HEK293 (cell line): ENCODE measurements around the gene RAP1GAP.

Source experiments
- CTCF ChIA-PET: fragments of 350-600 bp; formaldehyde crosslinking; extraction: SDS; loops from one replicate; lab custom pipeline; 2021; ENCODE audit warnings: antibody characterized with exemption; lab: Yijun Ruan, JAX
- POLR2A ChIA-PET: fragments of 300-600 bp; formaldehyde crosslinking; extraction: SDS; loops from one replicate; lab custom pipeline; 2020; ENCODE audit warnings: antibody characterized with exemption, inconsistent platforms; lab: Yijun Ruan, JAX
- H3K27ac ChIP-seq: fragments of 200-500 bp; sonication (Bioruptor generic); 2 replicates; pipeline ENCODE4 v1.5.1; 2014; ENCODE audit warnings: low read depth, low read length, control low read depth, inconsistent platforms; ENCODE audit errors: extremely low read depth
- H3K36me3 ChIP-seq, 2 experiments: fragments of 200-500 bp in 1 of 2; sonication (Bioruptor generic) in 1 of 2; 1 replicate in 1 of 2; 2 replicates in 1 of 2; pipeline ENCODE4 v1.5.1; 2014 to 2017; ENCODE audit warnings: inconsistent platforms in 2 of 2, low read length in 2 of 2; ENCODE audit not compliant: control insufficient read depth in 2 of 2, insufficient read depth in 1 of 2
- H3K4me1 ChIP-seq: fragments of 200-500 bp; sonication (Bioruptor generic); 2 replicates; pipeline ENCODE4 v1.5.1; 2014; ENCODE audit warnings: mild to moderate bottlenecking, low read length, inconsistent platforms; ENCODE audit not compliant: control insufficient read depth, insufficient read depth
- H3K4me3 ChIP-seq: 2 replicates; pipeline ENCODE4 v1.5.1; 2011; ENCODE audit warnings: low read depth, mild to moderate bottlenecking, control low read depth, low read length, moderate library complexity
- H3K9me3 ChIP-seq: fragments of 200-500 bp; sonication (Bioruptor generic); 2 replicates; pipeline ENCODE4 v1.5.1; 2014; ENCODE audit warnings: low read depth, low read length, inconsistent platforms; ENCODE audit not compliant: control insufficient read depth, insufficient read depth
- BCL11B ChIP-seq: fragments of 450-650 bp; formaldehyde crosslinking; IDR thresholded peaks from 2 replicates; pipeline ENCODE4 v1.5.1; 2016; ENCODE audit warnings: low read depth, missing biosample characterization, missing genetic modification characterization
- GFI1B ChIP-seq: fragments of 450-650 bp; formaldehyde crosslinking; IDR thresholded peaks from 2 replicates; pipeline ENCODE4 v1.5.1; 2016; ENCODE audit warnings: missing biosample characterization, missing genetic modification characterization
- KLF1 ChIP-seq: fragments of 450-650 bp; formaldehyde crosslinking; IDR thresholded peaks from 2 replicates; pipeline ENCODE4 v1.5.1; 2016; ENCODE audit warnings: missing biosample characterization, missing genetic modification characterization
- SP2 ChIP-seq: fragments of 450-650 bp; formaldehyde crosslinking; IDR thresholded peaks from 2 replicates; pipeline ENCODE4 v1.5.1; 2016; ENCODE audit warnings: missing biosample characterization, missing genetic modification characterization
- WT1 ChIP-seq: fragments of 450-650 bp; formaldehyde crosslinking; IDR thresholded peaks from 2 replicates; pipeline ENCODE4 v1.5.1; 2016; ENCODE audit warnings: missing biosample characterization, missing genetic modification characterization
- YY1 ChIP-seq: fragments of 450-650 bp; formaldehyde crosslinking; IDR thresholded peaks from 2 replicates; pipeline ENCODE4 v1.5.1; 2018; ENCODE audit warnings: missing biosample characterization, missing genetic modification characterization
- YY2 ChIP-seq: fragments of 450-650 bp; formaldehyde crosslinking; IDR thresholded peaks from 2 replicates; pipeline ENCODE4 v1.5.1; 2016; ENCODE audit warnings: missing biosample characterization, missing genetic modification characterization
- ZEB2 ChIP-seq: fragments of 450-650 bp; formaldehyde crosslinking; IDR thresholded peaks from 2 replicates; pipeline ENCODE4 v1.5.1; 2016; ENCODE audit warnings: missing biosample characterization, missing genetic modification characterization
- ZFP37 ChIP-seq: fragments of 450-650 bp; formaldehyde crosslinking; IDR thresholded peaks from 2 replicates; pipeline ENCODE4 v1.5.1; 2016; ENCODE audit warnings: missing biosample characterization, missing genetic modification characterization
- ZNF280D ChIP-seq: fragments of 450-650 bp; formaldehyde crosslinking; IDR thresholded peaks from 2 replicates; pipeline ENCODE4 v1.5.1; 2016; ENCODE audit warnings: missing biosample characterization, missing genetic modification characterization
- ZNF398 ChIP-seq: fragments of 450-650 bp; formaldehyde crosslinking; IDR thresholded peaks from 2 replicates; pipeline ENCODE4 v1.5.1; 2017; ENCODE audit warnings: missing biosample characterization, missing genetic modification characterization
- ZNF426 ChIP-seq: fragments of 450-650 bp; formaldehyde crosslinking; IDR thresholded peaks from 2 replicates; pipeline ENCODE4 v1.5.1; 2017; ENCODE audit warnings: missing biosample characterization, missing genetic modification characterization, mild to moderate bottlenecking, inconsistent platforms, moderate library complexity
- ZNF488 ChIP-seq: fragments of 450-650 bp; formaldehyde crosslinking; IDR thresholded peaks from 2 replicates; pipeline ENCODE4 v1.5.1; 2016; ENCODE audit warnings: missing biosample characterization, missing genetic modification characterization
- ZNF510 ChIP-seq: fragments of 450-650 bp; formaldehyde crosslinking; IDR thresholded peaks from 2 replicates; pipeline ENCODE4 v1.5.1; 2018; ENCODE audit warnings: mild to moderate bottlenecking, missing genetic modification characterization, missing biosample characterization; ENCODE audit not compliant: insufficient replicate concordance
- ZNF544 ChIP-seq: fragments of 450-650 bp; formaldehyde crosslinking; IDR thresholded peaks from 2 replicates; pipeline ENCODE4 v1.5.0; 2017; ENCODE audit warnings: missing biosample characterization, missing genetic modification characterization
- ZNF837 ChIP-seq: fragments of 450-650 bp; formaldehyde crosslinking; IDR thresholded peaks from 2 replicates; pipeline ENCODE4 v1.5.1; 2016; ENCODE audit warnings: missing biosample characterization, missing genetic modification characterization
- TF ChIP-seq, protein P1 (sequence below): fragments of 450-650 bp; formaldehyde crosslinking; IDR thresholded peaks from 2 replicates; pipeline ENCODE4 v1.5.1; 2016; ENCODE audit warnings: missing biosample characterization, missing genetic modification characterization
- TF ChIP-seq, protein P2 (sequence below): fragments of 450-650 bp; IDR thresholded peaks from 2 replicates; pipeline ENCODE4 v1.5.1; 2018; ENCODE audit warnings: missing biosample characterization, mild to moderate bottlenecking, missing genetic modification characterization
- TF ChIP-seq, protein P3 (sequence below): fragments of 450-650 bp; formaldehyde crosslinking; IDR thresholded peaks from 2 replicates; pipeline ENCODE4 v1.5.1; 2016; ENCODE audit warnings: missing biosample characterization, missing genetic modification characterization
- TF ChIP-seq, protein P4 (sequence below): fragments of 450-650 bp; IDR thresholded peaks from 2 replicates; pipeline ENCODE4 v1.5.1; 2018; ENCODE audit warnings: missing biosample characterization, missing genetic modification characterization

Gene RAP1GAP

DNA sequence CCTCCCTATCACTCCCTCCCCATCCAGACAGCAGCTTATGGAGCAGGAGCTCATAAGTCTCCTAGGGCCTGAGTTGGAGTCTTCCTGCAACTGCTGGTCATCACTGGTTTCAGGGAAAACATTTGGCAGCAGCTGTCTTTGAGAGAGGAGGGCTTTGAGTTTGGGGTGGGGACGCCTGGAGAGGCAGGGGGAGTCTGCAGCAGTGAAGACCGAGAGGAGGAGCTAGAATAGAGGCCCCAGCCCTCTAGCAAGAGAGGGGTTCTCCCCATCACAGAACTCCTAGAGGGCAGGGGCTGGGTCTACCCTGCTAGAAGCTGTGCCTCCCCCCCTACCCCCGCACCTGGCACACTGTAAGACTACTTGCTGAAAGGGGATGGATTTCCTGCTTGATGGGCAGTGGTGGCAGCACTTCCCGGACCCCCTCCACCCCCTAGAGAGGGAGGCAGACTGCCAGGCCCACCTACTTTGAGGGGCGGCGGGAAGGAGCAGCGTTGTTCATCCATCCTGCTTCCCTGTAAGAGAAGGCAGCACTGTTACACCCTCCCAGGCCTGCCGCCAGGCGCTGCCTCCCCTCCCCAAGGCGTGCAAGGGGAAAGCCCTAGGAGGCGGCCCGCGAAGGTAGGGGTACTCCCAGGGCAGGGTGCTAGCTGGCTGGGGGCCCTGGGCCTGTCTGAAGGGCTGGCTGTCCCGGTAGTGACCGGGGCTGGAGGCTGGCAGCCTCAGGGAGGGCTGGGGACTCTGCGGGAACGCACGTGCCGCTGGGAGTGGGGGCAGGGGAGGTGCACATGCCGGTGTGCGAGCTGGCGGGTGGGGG, 50.4 kb downstream of the RAP1GAP start:
- H3K4me3 ChIP-seq, result no peak overlapping the region
- no peak overlapping the region for H3K27ac ChIP-seq
- CTCF ChIA-PET, result no interaction called here
- peaks cover 4% of the 10 kb centered on the region; the same call in 1 of the 2 replicates for H3K4me1 ChIP-seq
- TF ChIP-seq, protein P1, sequence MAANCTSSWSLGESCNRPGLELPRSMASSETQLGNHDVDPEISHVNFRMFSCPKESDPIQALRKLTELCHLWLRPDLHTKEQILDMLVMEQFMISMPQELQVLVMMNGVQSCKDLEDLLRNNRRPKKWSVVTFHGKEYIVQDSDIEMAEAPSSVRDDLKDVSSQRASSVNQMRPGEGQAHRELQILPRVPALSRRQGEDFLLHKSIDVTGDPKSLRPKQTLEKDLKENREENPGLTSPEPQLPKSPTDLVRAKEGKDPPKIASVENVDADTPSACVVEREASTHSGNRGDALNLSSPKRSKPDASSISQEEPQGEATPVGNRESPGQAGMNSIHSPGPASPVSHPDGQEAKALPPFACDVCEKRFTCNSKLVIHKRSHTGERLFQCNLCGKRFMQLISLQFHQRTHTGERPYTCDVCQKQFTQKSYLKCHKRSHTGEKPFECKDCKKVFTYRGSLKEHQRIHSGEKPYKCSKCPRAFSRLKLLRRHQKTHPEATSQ (tag by site-specific recombination), result no peak
- TF ChIP-seq ZNF426 (tag by site-specific recombination) (no peak), ZEB2 (tag by site-specific recombination) (no peak), ZNF488 (tag by site-specific recombination) (no peak), KLF1 (tag by site-specific recombination) (peak; percentile 76), ZNF837 (tag by site-specific recombination) (no peak), WT1 (peak; percentile 54; the same call in 1 of the 2 replicates), ZNF280D (tag by site-specific recombination) (no peak), ZNF398 (tag by site-specific recombination) (peak; percentile 58; the same call in 1 of the 2 replicates), YY1 (no peak), YY2 (no peak), GFI1B (tag by site-specific recombination) (no peak), ZNF510 (tag by site-specific recombination) (no peak), ZNF544 (tag by site-specific recombination) (no peak), BCL11B (tag by site-specific recombination) (no peak), SP2 (tag by site-specific recombination) (peak; percentile 31), ZFP37 (tag by site-specific recombination) (no peak)
- TF ChIP-seq, protein P2, sequence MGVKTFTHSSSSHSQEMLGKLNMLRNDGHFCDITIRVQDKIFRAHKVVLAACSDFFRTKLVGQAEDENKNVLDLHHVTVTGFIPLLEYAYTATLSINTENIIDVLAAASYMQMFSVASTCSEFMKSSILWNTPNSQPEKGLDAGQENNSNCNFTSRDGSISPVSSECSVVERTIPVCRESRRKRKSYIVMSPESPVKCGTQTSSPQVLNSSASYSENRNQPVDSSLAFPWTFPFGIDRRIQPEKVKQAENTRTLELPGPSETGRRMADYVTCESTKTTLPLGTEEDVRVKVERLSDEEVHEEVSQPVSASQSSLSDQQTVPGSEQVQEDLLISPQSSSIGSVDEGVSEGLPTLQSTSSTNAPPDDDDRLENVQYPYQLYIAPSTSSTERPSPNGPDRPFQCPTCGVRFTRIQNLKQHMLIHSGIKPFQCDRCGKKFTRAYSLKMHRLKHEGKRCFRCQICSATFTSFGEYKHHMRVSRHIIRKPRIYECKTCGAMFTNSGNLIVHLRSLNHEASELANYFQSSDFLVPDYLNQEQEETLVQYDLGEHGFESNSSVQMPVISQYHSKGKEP (tag by site-specific recombination), result no peak
- TF ChIP-seq, protein P3, sequence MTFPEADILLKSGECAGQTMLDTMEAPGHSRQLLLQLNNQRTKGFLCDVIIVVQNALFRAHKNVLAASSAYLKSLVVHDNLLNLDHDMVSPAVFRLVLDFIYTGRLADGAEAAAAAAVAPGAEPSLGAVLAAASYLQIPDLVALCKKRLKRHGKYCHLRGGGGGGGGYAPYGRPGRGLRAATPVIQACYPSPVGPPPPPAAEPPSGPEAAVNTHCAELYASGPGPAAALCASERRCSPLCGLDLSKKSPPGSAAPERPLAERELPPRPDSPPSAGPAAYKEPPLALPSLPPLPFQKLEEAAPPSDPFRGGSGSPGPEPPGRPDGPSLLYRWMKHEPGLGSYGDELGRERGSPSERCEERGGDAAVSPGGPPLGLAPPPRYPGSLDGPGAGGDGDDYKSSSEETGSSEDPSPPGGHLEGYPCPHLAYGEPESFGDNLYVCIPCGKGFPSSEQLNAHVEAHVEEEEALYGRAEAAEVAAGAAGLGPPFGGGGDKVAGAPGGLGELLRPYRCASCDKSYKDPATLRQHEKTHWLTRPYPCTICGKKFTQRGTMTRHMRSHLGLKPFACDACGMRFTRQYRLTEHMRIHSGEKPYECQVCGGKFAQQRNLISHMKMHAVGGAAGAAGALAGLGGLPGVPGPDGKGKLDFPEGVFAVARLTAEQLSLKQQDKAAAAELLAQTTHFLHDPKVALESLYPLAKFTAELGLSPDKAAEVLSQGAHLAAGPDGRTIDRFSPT (tag by site-specific recombination), result no peak
- TF ChIP-seq, protein P4, sequence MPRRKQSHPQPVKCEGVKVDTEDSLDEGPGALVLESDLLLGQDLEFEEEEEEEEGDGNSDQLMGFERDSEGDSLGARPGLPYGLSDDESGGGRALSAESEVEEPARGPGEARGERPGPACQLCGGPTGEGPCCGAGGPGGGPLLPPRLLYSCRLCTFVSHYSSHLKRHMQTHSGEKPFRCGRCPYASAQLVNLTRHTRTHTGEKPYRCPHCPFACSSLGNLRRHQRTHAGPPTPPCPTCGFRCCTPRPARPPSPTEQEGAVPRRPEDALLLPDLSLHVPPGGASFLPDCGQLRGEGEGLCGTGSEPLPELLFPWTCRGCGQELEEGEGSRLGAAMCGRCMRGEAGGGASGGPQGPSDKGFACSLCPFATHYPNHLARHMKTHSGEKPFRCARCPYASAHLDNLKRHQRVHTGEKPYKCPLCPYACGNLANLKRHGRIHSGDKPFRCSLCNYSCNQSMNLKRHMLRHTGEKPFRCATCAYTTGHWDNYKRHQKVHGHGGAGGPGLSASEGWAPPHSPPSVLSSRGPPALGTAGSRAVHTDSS (tag by site-specific recombination), result no peak
- no peaks in the 10 kb centered on the region for H3K36me3 ChIP-seq
- no peaks in the 10 kb centered on the region for H3K9me3 ChIP-seq
- POLR2A ChIA-PET, result no interaction called here
